GM18858 (cell line): ENCODE data around the gene BIN1.
"Not testable (repeated sequence)": the region's sequence is repeated elsewhere in the genome, so short reads cannot be mapped to it uniquely, and the experiment has no call there.

Experiments used
- ATAC-seq: cut with Tn5 transposase; IDR thresholded peaks from one replicate; pipeline ENCODE4 v1.9.1; 2021; ENCODE audit not compliant: unreplicated experiment

BIN1 gene

GRCh38 chr2:127134833-127135830, 28.2 kb upstream of the BIN1 start:
- no peak for ATAC-seq

GRCh38 chr2:127134235-127134634, 27.3 kb upstream of the BIN1 start:
- ATAC-seq: no peak

- ATAC-seq: no peak
These were observed 26.8 kb upstream of the BIN1 start for GRCh38 chr2:127133793-127134192.

GRCh38 chr2:127130421-127130820, 23.5 kb upstream of the BIN1 start:
- ATAC-seq: no peak

GRCh38 chr2:127129937-127130336, 23.0 kb upstream of the BIN1 start:
- no peak for ATAC-seq

- ATAC-seq: peak; percentile 86
These were observed 21.5 kb upstream of the BIN1 start for GRCh38 chr2:127128445-127128904.

- no peak for ATAC-seq
These were observed 18.9 kb upstream of the BIN1 start for GRCh38 chr2:127125821-127126220.

- ATAC-seq: no peak
These were observed 17.5 kb upstream of the BIN1 start for GRCh38 chr2:127124426-127124825.

- no peak for ATAC-seq
These were observed 15.5 kb upstream of the BIN1 start for GRCh38 chr2:127122361-127123027.

GRCh38 chr2:127121776-127122176, 14.8 kb upstream of the BIN1 start:
- ATAC-seq: no peak

GRCh38 chr2:127121353-127121752, 14.4 kb upstream of the BIN1 start:
- ATAC-seq: no peak

GRCh38 chr2:127120408-127120807, 13.5 kb upstream of the BIN1 start:
- ATAC-seq: not testable (repeated sequence)

GRCh38 chr2:127118467-127118866, 11.5 kb upstream of the BIN1 start:
- no peak for ATAC-seq

GRCh38 chr2:127118038-127118437, 11.1 kb upstream of the BIN1 start:
- no peak for ATAC-seq

GRCh38 chr2:127117603-127118002, 10.6 kb upstream of the BIN1 start:
- ATAC-seq: no peak

GRCh38 chr2:127115471-127116199, 8.7 kb upstream of the BIN1 start:
- no peak for ATAC-seq

GRCh38 chr2:127110985-127111384, 4.0 kb upstream of the BIN1 start:
- no peak for ATAC-seq

- no peak for ATAC-seq
These were observed 1.2 kb upstream of the BIN1 start for GRCh38 chr2:127108090-127108523.

- peak; percentile 14 for ATAC-seq
These were observed 657 bp upstream of the BIN1 start for GRCh38 chr2:127107622-127107999.

GRCh38 chr2:127106457-127106990, 430 bp downstream of the BIN1 start:
- ATAC-seq: no peak
